SK-N-SH treated with all-trans-retinoic acid at 6 μM for 48 hours (cell line): ENCODE data around the gene PUSL1.
A peak's percentile ranks its signal among the peaks of the same experiment; 100 is the strongest.

Source experiments
- ATAC-seq: fragments of 200-7000 bp; cut with Tn5 transposase; 3 replicates; pipeline ENCODE4 v1.9.1; 2020; ENCODE audit warnings: mild to moderate bottlenecking, moderate library complexity
- ARNTL ChIP-seq: fragments of 450-650 bp; formaldehyde crosslinking; IDR thresholded peaks from 2 replicates; pipeline ENCODE4 v1.5.0; 2020; ENCODE audit warnings: low read depth, mild to moderate bottlenecking, moderate library complexity, borderline replicate concordance
- CSDC2 ChIP-seq: fragments of 250-450 bp; sonication (Bioruptor Pico); IDR thresholded peaks from 2 replicates; pipeline ENCODE4 v1.5.0; 2020; ENCODE audit warnings: mild to moderate bottlenecking, moderate library complexity
- ESRRG ChIP-seq: fragments of 250-450 bp; sonication (Bioruptor Pico); IDR thresholded peaks from 2 replicates; pipeline ENCODE4 v1.6.1; 2021; ENCODE audit warnings: mild to moderate bottlenecking
- GLIS3 ChIP-seq: fragments of 250-450 bp; sonication (Bioruptor Pico); IDR thresholded peaks from 2 replicates; pipeline ENCODE4 v1.5.0; 2020; ENCODE audit warnings: mild to moderate bottlenecking, moderate library complexity
- OSR1 ChIP-seq: fragments of 250-450 bp; sonication (Bioruptor Pico); IDR thresholded peaks from 2 replicates; pipeline ENCODE4 v1.8.0; 2022; ENCODE audit warnings: moderate library complexity, mild to moderate bottlenecking, inconsistent platforms
- PPARA ChIP-seq: fragments of 250-450 bp; sonication (Bioruptor Pico); IDR thresholded peaks from 2 replicates; pipeline ENCODE4 v1.5.0; 2020; ENCODE audit warnings: mild to moderate bottlenecking, borderline replicate concordance
- SNAI2 ChIP-seq: fragments of 250-450 bp; sonication (Bioruptor Pico); IDR thresholded peaks from 2 replicates; pipeline ENCODE4 v1.5.0; 2020; ENCODE audit warnings: mild to moderate bottlenecking, moderate library complexity
- TCF4 ChIP-seq: fragments of 250-450 bp; sonication (Bioruptor Pico); IDR thresholded peaks from 2 replicates; pipeline ENCODE4 v1.8.0; 2021; ENCODE audit warnings: mild to moderate bottlenecking, moderate library complexity, borderline replicate concordance
- TOX ChIP-seq: fragments of 250-450 bp; sonication (Bioruptor Pico); IDR thresholded peaks from 2 replicates; pipeline ENCODE4 v1.8.0; 2021; ENCODE audit warnings: mild to moderate bottlenecking, moderate library complexity, borderline replicate concordance
- TSHZ2 ChIP-seq: fragments of 250-450 bp; sonication (Bioruptor Pico); IDR thresholded peaks from 2 replicates; pipeline ENCODE4 v1.5.0; 2020; ENCODE audit warnings: mild to moderate bottlenecking, moderate library complexity
- ZC3H10 ChIP-seq: fragments of 250-450 bp; sonication (Bioruptor Pico); IDR thresholded peaks from 2 replicates; pipeline ENCODE4 v1.5.1; 2021; ENCODE audit warnings: mild to moderate bottlenecking, moderate library complexity
- ZFP3 ChIP-seq: fragments of 250-450 bp; sonication (Bioruptor Pico); IDR thresholded peaks from 2 replicates; pipeline ENCODE4 v1.5.0; 2020; ENCODE audit warnings: mild to moderate bottlenecking, moderate library complexity
- ZFP30 ChIP-seq: fragments of 450-650 bp; formaldehyde crosslinking; IDR thresholded peaks from 2 replicates; pipeline ENCODE4 v1.5.0; 2022; ENCODE audit warnings: mild to moderate bottlenecking, moderate library complexity
- ZNF565 ChIP-seq: fragments of 450-650 bp; formaldehyde crosslinking; conservative IDR thresholded peaks from 2 replicates; pipeline ENCODE4 v1.5.0; 2020; ENCODE audit warnings: low read depth, mild to moderate bottlenecking, moderate library complexity
- ZNF70 ChIP-seq: fragments of 450-650 bp; formaldehyde crosslinking; IDR thresholded peaks from 2 replicates; pipeline ENCODE4 v1.5.0; 2020; ENCODE audit warnings: mild to moderate bottlenecking, moderate library complexity
- ZNF8 ChIP-seq: fragments of 450-650 bp; formaldehyde crosslinking; IDR thresholded peaks from 2 replicates; pipeline ENCODE4 v1.5.0; 2020; ENCODE audit warnings: mild to moderate bottlenecking, moderate library complexity
- TF ChIP-seq, protein P1 (sequence below): fragments of 250-450 bp; sonication (Bioruptor Pico); IDR thresholded peaks from 2 replicates; pipeline ENCODE4 v1.5.1; 2021; ENCODE audit warnings: mild to moderate bottlenecking, moderate library complexity
- TF ChIP-seq, protein P2 (sequence below): fragments of 250-450 bp; sonication (Bioruptor Pico); IDR thresholded peaks from 2 replicates; pipeline ENCODE4 v1.8.0; 2021; ENCODE audit warnings: low read depth, mild to moderate bottlenecking, moderate library complexity, borderline replicate concordance
- TF ChIP-seq, protein P3 (sequence below): fragments of 250-450 bp; sonication (Bioruptor Pico); IDR thresholded peaks from 2 replicates; pipeline ENCODE4 v1.8.0; 2020; ENCODE audit warnings: mild to moderate bottlenecking, moderate library complexity, borderline replicate concordance
- TF ChIP-seq, protein P4 (sequence below): fragments of 250-450 bp; sonication (Bioruptor Pico); IDR thresholded peaks from 2 replicates; pipeline ENCODE4 v1.5.1; 2020; ENCODE audit warnings: low read depth, mild to moderate bottlenecking, moderate library complexity

Gene PUSL1

GRCh38 chr1:1273209-1273511, 35.2 kb upstream of the PUSL1 start:
- no peak for ATAC-seq
- TF ChIP-seq SNAI2 (CRISPR knock-in tag) (no peak), ZNF8 (CRISPR knock-in tag) (no peak), ARNTL (CRISPR knock-in tag) (no peak), GLIS3 (no peak), OSR1 (CRISPR knock-in tag) (no peak), ZFP30 (no peak), ZNF70 (CRISPR knock-in tag) (no peak), TSHZ2 (CRISPR knock-in tag) (no peak), CSDC2 (CRISPR knock-in tag) (no peak), TCF4 (CRISPR knock-in tag) (no peak), ZFP3 (CRISPR knock-in tag) (no peak), ESRRG (CRISPR knock-in tag) (no peak), ZC3H10 (CRISPR knock-in tag) (no peak), TOX (CRISPR knock-in tag) (no peak), ZNF565 (CRISPR knock-in tag) (no peak), PPARA (CRISPR knock-in tag) (no peak)
- TF ChIP-seq, protein P1, sequence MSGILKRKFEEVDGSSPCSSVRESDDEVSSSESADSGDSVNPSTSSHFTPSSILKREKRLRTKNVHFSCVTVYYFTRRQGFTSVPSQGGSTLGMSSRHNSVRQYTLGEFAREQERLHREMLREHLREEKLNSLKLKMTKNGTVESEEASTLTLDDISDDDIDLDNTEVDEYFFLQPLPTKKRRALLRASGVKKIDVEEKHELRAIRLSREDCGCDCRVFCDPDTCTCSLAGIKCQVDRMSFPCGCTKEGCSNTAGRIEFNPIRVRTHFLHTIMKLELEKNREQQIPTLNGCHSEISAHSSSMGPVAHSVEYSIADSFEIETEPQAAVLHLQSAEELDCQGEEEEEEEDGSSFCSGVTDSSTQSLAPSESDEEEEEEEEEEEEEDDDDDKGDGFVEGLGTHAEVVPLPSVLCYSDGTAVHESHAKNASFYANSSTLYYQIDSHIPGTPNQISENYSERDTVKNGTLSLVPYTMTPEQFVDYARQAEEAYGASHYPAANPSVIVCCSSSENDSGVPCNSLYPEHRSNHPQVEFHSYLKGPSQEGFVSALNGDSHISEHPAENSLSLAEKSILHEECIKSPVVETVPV (CRISPR knock-in tag): no peak
- TF ChIP-seq, protein P2, sequence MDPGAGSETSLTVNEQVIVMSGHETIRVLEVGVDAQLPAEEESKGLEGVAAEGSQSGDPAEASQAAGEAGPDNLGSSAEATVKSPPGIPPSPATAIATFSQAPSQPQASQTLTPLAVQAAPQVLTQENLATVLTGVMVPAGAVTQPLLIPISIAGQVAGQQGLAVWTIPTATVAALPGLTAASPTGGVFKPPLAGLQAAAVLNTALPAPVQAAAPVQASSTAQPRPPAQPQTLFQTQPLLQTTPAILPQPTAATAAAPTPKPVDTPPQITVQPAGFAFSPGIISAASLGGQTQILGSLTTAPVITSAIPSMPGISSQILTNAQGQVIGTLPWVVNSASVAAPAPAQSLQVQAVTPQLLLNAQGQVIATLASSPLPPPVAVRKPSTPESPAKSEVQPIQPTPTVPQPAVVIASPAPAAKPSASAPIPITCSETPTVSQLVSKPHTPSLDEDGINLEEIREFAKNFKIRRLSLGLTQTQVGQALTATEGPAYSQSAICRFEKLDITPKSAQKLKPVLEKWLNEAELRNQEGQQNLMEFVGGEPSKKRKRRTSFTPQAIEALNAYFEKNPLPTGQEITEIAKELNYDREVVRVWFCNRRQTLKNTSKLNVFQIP (CRISPR knock-in tag): no peak
- TF ChIP-seq, protein P3, sequence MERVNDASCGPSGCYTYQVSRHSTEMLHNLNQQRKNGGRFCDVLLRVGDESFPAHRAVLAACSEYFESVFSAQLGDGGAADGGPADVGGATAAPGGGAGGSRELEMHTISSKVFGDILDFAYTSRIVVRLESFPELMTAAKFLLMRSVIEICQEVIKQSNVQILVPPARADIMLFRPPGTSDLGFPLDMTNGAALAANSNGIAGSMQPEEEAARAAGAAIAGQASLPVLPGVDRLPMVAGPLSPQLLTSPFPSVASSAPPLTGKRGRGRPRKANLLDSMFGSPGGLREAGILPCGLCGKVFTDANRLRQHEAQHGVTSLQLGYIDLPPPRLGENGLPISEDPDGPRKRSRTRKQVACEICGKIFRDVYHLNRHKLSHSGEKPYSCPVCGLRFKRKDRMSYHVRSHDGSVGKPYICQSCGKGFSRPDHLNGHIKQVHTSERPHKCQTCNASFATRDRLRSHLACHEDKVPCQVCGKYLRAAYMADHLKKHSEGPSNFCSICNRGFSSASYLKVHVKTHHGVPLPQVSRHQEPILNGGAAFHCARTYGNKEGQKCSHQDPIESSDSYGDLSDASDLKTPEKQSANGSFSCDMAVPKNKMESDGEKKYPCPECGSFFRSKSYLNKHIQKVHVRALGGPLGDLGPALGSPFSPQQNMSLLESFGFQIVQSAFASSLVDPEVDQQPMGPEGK: no peak
- TF ChIP-seq, protein P4, sequence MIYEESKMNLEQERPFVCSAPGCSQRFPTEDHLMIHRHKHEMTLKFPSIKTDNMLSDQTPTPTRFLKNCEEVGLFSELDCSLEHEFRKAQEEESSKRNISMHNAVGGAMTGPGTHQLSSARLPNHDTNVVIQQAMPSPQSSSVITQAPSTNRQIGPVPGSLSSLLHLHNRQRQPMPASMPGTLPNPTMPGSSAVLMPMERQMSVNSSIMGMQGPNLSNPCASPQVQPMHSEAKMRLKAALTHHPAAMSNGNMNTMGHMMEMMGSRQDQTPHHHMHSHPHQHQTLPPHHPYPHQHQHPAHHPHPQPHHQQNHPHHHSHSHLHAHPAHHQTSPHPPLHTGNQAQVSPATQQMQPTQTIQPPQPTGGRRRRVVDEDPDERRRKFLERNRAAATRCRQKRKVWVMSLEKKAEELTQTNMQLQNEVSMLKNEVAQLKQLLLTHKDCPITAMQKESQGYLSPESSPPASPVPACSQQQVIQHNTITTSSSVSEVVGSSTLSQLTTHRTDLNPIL: no peak

GRCh38 chr1:1273512-1274298, 34.7 kb upstream of the PUSL1 start, which contains the start of gene UBE2J2:
Gene UBE2J2 (minus strand): TSS chr1:1273854. CDS start chr1:1267992, 5,862 bp downstream.
- ATAC-seq: peak; percentile 94
- TF ChIP-seq, protein P3: no peak
- TF ChIP-seq ZNF565 (CRISPR knock-in tag): no peak
- no peak for TF ChIP-seq OSR1 (CRISPR knock-in tag)
- no peak for TF ChIP-seq ESRRG (CRISPR knock-in tag)
- TF ChIP-seq ZNF70 (CRISPR knock-in tag): no peak
- no peak for TF ChIP-seq PPARA (CRISPR knock-in tag)
- TF ChIP-seq ZNF8 (CRISPR knock-in tag): no peak
- no peak for TF ChIP-seq CSDC2 (CRISPR knock-in tag)
- TF ChIP-seq, protein P4: no peak
- TF ChIP-seq, protein P2 (CRISPR knock-in tag): no peak
- TF ChIP-seq ARNTL (CRISPR knock-in tag): no peak
- no peak for TF ChIP-seq TCF4 (CRISPR knock-in tag)
